Activated T-cell treated with anti-CD3 and anti-CD28 coated beads, Interleukin-2, amount 50 U/mL, for 1 hour (primary cell): ENCODE data around the gene FAM181A.

Experiments used
- DNase-seq: peaks from one replicate; pipeline ENCODE4 v3.0.0-alpha.2; 2020

The FAM181A gene

GRCh38 chr14:93926873-93927799 lies at the start of gene FAM181A:
Gene FAM181A, plus strand, starts transcription at chr14:93927344. Its CDS starts 942 bp downstream, at chr14:93928286.
- no peak for DNase-seq

GRCh38 chr14:93878212-93878611 lies 48.9 kb upstream of the FAM181A start:
- DNase-seq = no peak

- no peak for DNase-seq
Measured at GRCh38 chr14:93878871-93879270, 48.3 kb upstream of the FAM181A start.

GRCh38 chr14:93879362-93879983 lies 47.7 kb upstream of the FAM181A start:
- DNase-seq = no peak

- DNase-seq = no peak
Measured at GRCh38 chr14:93880021-93880820, 46.9 kb upstream of the FAM181A start.

GRCh38 chr14:93884950-93885349 lies 42.2 kb upstream of the FAM181A start:
- no peak for DNase-seq

- no peak for DNase-seq
Measured at GRCh38 chr14:93888995-93889394, 38.1 kb upstream of the FAM181A start.

- no peak for DNase-seq
Measured at GRCh38 chr14:93889739-93890483, 37.2 kb upstream of the FAM181A start.

GRCh38 chr14:93891756-93892504 lies 35.2 kb upstream of the FAM181A start:
- DNase-seq = no peak

GRCh38 chr14:93892505-93892839 lies 34.7 kb upstream of the FAM181A start:
- DNase-seq = no peak

GRCh38 chr14:93892923-93893558 lies 34.1 kb upstream of the FAM181A start:
- DNase-seq = peak; percentile 75

GRCh38 chr14:93893661-93894261 lies 33.4 kb upstream of the FAM181A start:
- no peak for DNase-seq

- no peak for DNase-seq
Measured at GRCh38 chr14:93895023-93895604, 32.0 kb upstream of the FAM181A start.

- no peak for DNase-seq
Measured at GRCh38 chr14:93897476-93897845, 29.7 kb upstream of the FAM181A start.

- no peak for DNase-seq
Measured at GRCh38 chr14:93898081-93898611, 29.0 kb upstream of the FAM181A start.

GRCh38 chr14:93898731-93899130 lies 28.4 kb upstream of the FAM181A start:
- DNase-seq = no peak

- DNase-seq = no peak
Measured at GRCh38 chr14:93901813-93902212, 25.3 kb upstream of the FAM181A start.

GRCh38 chr14:93902619-93903307 lies 24.4 kb upstream of the FAM181A start:
- no peak for DNase-seq

GRCh38 chr14:93903342-93904184 lies 23.6 kb upstream of the FAM181A start:
- no peak for DNase-seq
